Natural killer cell (primary cell): ENCODE measurements around the gene CAMK2N1. TPM values are rescaled to one million over a fixed set of nuclear protein-coding genes. Genes with fewer than 3 reads are reported as not detected.
A peak's percentile ranks its signal among the peaks of the same experiment; 100 is the strongest.

Experiments
- ATAC-seq, 3 donors: fragments of 150-1000 bp in 2 of 3; fragments of 200-7000 bp in 1 of 3; cut with Tn5 transposase; 1 replicate in 1 of 3; 2 replicates in 2 of 3; pipeline ENCODE4 v1.10.0; 2021; ENCODE audit warnings: mild to moderate bottlenecking in 2 of 3, moderate library complexity in 2 of 3
- DNase-seq, 2 donors: peaks; one replicate each; pipeline versions ENCODE4 v3.0.0 to v3.0.0-alpha.2; 2013 to 2021; ENCODE audit warnings: mixed read lengths in 1 of 2
- H3K27ac ChIP-seq: one replicate; pipeline ENCODE4 v1.5.1; 2013; ENCODE audit warnings: mild to moderate bottlenecking, low read length
- H3K27me3 ChIP-seq: one replicate; pipeline ENCODE4 v1.6.1; 2013; ENCODE audit warnings: low read length; ENCODE audit not compliant: control insufficient read depth, insufficient read depth
- H3K36me3 ChIP-seq: one replicate; pipeline ENCODE4 v1.6.1; 2013; ENCODE audit warnings: low read length; ENCODE audit not compliant: control insufficient read depth, insufficient read depth
- H3K4me1 ChIP-seq: one replicate; pipeline ENCODE4 v1.6.1; 2013; ENCODE audit warnings: low read length; ENCODE audit not compliant: control insufficient read depth, insufficient read depth
- H3K4me3 ChIP-seq: one replicate; pipeline ENCODE4 v1.5.1; 2013; ENCODE audit warnings: low read length
- H3K9me3 ChIP-seq: one replicate; pipeline ENCODE4 v1.6.1; 2013; ENCODE audit warnings: low read length; ENCODE audit not compliant: control insufficient read depth, insufficient read depth
- H3K27ac Mint-ChIP-seq, 2 donors: one replicate each; pipeline ENCODE4 v1.8.0; 2022; ENCODE audit warnings: mild to moderate bottlenecking in 2 of 2, mixed read lengths in 2 of 2, moderate library complexity in 1 of 2
- H3K27me3 Mint-ChIP-seq, 2 donors: one replicate each; pipeline ENCODE4 v1.8.0; 2022; ENCODE audit warnings: low read depth in 2 of 2, mixed read lengths in 2 of 2
- H3K36me3 Mint-ChIP-seq: one replicate; pipeline ENCODE4 v1.8.0; 2022; ENCODE audit warnings: mixed read lengths
- H3K4me1 Mint-ChIP-seq, 2 donors: one replicate each; pipeline ENCODE4 v1.8.0; 2022; ENCODE audit warnings: mixed read lengths in 2 of 2
- H3K4me3 Mint-ChIP-seq: one replicate; pipeline ENCODE4 v1.8.0; 2022; ENCODE audit warnings: mild to moderate bottlenecking, moderate library complexity, mixed read lengths
- H3K9me3 Mint-ChIP-seq, 2 donors: one replicate each; pipeline ENCODE4 v1.8.0; 2022; ENCODE audit warnings: mixed read lengths in 2 of 2
- WGBS: methylation state at CpG from one replicate; pipeline ENCODE4 v1.1.7; 2013; ENCODE audit warnings: missing lambda C conversion rate; ENCODE audit not compliant: insufficient coverage; 5-methylcytosine and 5-hydroxymethylcytosine counted together
- intact Hi-C: fragments of 100-400 bp; cut with micrococcal nuclease; formaldehyde crosslinking; loops from one replicate; pipeline ENCODE4 v1.14.2; 2022
- total RNA-seq, 4 donors: library from RNA; stranded (reverse); fragments of 120-200 nt in 1 of 4; gene quantifications; one replicate each; pipeline versions ENCODE4 v1.2.3 to v1.2.4, GENCODE V29; 2013 to 2022
- TF ChIP-seq, protein P1 (sequence below): fragments of 200-600 bp; IDR thresholded peaks from one replicate; pipeline ENCODE4 v1.8.0; 2022; ENCODE audit warnings: antibody characterized with exemption

CAMK2N1 gene
- total RNA-seq, 3 donors from 2014 or later (not counting 1 experiment from before 2014, with no cell fraction given): 1.6 to 2.6 (median 1.6) TPM

GRCh38 chr1:20493309-20493708 lies 7.3 kb upstream of the CAMK2N1 start:
- no peak overlapping the region for H3K4me3 Mint-ChIP-seq
- Histone ChIP-seq H3K9me3 (no peaks in the 10 kb centered on the region), H3K27me3 (no peaks in the 10 kb centered on the region), H3K36me3 (no peaks in the 10 kb centered on the region), H3K4me1 (peaks cover 8% of the 10 kb centered on the region), H3K4me3 (no peak overlapping the region), H3K27ac (no peak overlapping the region)
- intact Hi-C loops: loop anchor here (1.0 to 5.0 kb wide), 4 partner anchors 116 to 577 kb away; no protein-coding TSS in a partner anchor
- H3K27me3 Mint-ChIP-seq: peaks cover 17 to 18% of the 10 kb centered on the region in 2 donors
- peak overlapping the region in 1 of 2 donors; percentile 66 for H3K27ac Mint-ChIP-seq
- H3K4me1 Mint-ChIP-seq: peaks cover 5% of the 10 kb centered on the region in 2 donors
- H3K9me3 Mint-ChIP-seq: no peaks in the 10 kb centered on the region
- H3K36me3 Mint-ChIP-seq: no peaks in the 10 kb centered on the region
- ATAC-seq (no peak), DNase-seq (no peak)
- WGBS: 27% methylated on average over 5 of the region's 5 CpGs
- TF ChIP-seq, protein P1, sequence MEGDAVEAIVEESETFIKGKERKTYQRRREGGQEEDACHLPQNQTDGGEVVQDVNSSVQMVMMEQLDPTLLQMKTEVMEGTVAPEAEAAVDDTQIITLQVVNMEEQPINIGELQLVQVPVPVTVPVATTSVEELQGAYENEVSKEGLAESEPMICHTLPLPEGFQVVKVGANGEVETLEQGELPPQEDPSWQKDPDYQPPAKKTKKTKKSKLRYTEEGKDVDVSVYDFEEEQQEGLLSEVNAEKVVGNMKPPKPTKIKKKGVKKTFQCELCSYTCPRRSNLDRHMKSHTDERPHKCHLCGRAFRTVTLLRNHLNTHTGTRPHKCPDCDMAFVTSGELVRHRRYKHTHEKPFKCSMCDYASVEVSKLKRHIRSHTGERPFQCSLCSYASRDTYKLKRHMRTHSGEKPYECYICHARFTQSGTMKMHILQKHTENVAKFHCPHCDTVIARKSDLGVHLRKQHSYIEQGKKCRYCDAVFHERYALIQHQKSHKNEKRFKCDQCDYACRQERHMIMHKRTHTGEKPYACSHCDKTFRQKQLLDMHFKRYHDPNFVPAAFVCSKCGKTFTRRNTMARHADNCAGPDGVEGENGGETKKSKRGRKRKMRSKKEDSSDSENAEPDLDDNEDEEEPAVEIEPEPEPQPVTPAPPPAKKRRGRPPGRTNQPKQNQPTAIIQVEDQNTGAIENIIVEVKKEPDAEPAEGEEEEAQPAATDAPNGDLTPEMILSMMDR: no peak

- no peak overlapping the region for H3K4me3 Mint-ChIP-seq
- peak overlapping the region in 1 of 2 donors; percentile 66 for H3K27ac Mint-ChIP-seq
- peaks cover 5% of the 10 kb centered on the region in 2 donors for H3K4me1 Mint-ChIP-seq
These were observed 6.7 kb upstream of the CAMK2N1 start for GRCh38 chr1:20492751-20493150.

DNA sequence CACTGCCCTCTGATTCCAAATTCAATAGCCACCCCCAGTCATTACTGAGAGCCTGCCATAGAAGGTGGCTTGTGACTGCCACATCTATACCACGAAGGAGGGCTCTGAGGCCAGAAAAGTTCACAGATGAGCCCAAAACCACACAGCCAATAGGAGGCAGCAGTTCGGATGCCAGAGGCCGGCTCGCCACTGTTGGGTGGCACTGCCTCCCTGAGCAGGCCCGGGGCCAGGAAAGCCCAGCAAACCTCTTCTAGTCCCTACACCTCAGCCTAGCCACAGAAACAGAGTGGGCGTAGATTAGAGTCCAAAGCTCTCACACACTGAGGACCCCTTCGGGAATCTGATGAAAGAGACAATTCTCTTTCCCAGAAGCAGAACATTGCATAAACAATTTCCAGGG lies 5.9 kb upstream of the CAMK2N1 start:
- ATAC-seq: no peak
- H3K4me1 Mint-ChIP-seq: peaks cover 5% of the 10 kb centered on the region in 2 donors
- WGBS: 67% methylated on average over 7 of the region's 7 CpGs
- TF ChIP-seq, protein P1: no peak
- H3K4me3 ChIP-seq: no peak overlapping the region
- no peaks in the 10 kb centered on the region for H3K9me3 ChIP-seq
- H3K4me1 ChIP-seq: peaks cover 11% of the 10 kb centered on the region
- H3K36me3 ChIP-seq: no peaks in the 10 kb centered on the region
- no peak overlapping the region for H3K27ac Mint-ChIP-seq
- H3K27me3 Mint-ChIP-seq: peaks cover 29 to 31% of the 10 kb centered on the region in 2 donors
- no peak for DNase-seq
- H3K27me3 ChIP-seq: peaks cover 4% of the 10 kb centered on the region
- intact Hi-C loops: loop anchor here (2.0 to 5.0 kb wide), 2 partner anchors 130 to 575 kb away; no protein-coding TSS in a partner anchor
- H3K9me3 Mint-ChIP-seq: no peaks in the 10 kb centered on the region
- H3K4me3 Mint-ChIP-seq: no peak overlapping the region
- H3K27ac ChIP-seq: no peak overlapping the region
- H3K36me3 Mint-ChIP-seq: no peaks in the 10 kb centered on the region

More at GRCh38 chr1:20492751-20493150, 6.7 kb upstream of the CAMK2N1 start:
- Histone ChIP-seq H3K4me1 (peaks cover 8% of the 10 kb centered on the region), H3K27me3 (no peaks in the 10 kb centered on the region), H3K4me3 (no peak overlapping the region), H3K27ac (no peak overlapping the region), H3K36me3 (no peaks in the 10 kb centered on the region), H3K9me3 (no peaks in the 10 kb centered on the region)
- Mint-ChIP-seq H3K9me3 (no peaks in the 10 kb centered on the region), H3K27me3 (peaks cover 22 to 23% of the 10 kb centered on the region in 2 donors), H3K36me3 (no peaks in the 10 kb centered on the region)
- 68% methylated on average over 7 of the region's 7 CpGs for WGBS
- TF ChIP-seq, protein P1: no peak
- DNase-seq: no peak
- intact Hi-C loops: loop anchor here (1.0 to 5.0 kb wide), 4 partner anchors 115 to 576 kb away; no protein-coding TSS in a partner anchor
- ATAC-seq: no peak

- H3K27ac ChIP-seq: no peak overlapping the region
- no peak for DNase-seq
- 81% methylated on average over 6 of the region's 6 CpGs for WGBS
- TF ChIP-seq, protein P1: no peak
- ATAC-seq: no peak
- peaks cover 4% of the 10 kb centered on the region for H3K27me3 ChIP-seq
- Mint-ChIP-seq H3K27ac (no peak overlapping the region), H3K9me3 (no peaks in the 10 kb centered on the region), H3K4me1 (peaks cover 5% of the 10 kb centered on the region in 2 donors), H3K36me3 (no peaks in the 10 kb centered on the region), H3K4me3 (no peak overlapping the region), H3K27me3 (peaks cover 29 to 31% of the 10 kb centered on the region in 2 donors)
- intact Hi-C loops: loop anchor here (5.0 kb wide), 1 partner anchor 129 kb away; no protein-coding TSS in a partner anchor
- no peak overlapping the region for H3K4me3 ChIP-seq
- H3K4me1 ChIP-seq: peaks cover 17% of the 10 kb centered on the region
- no peaks in the 10 kb centered on the region for H3K9me3 ChIP-seq
- no peaks in the 10 kb centered on the region for H3K36me3 ChIP-seq
These were observed 5.2 kb upstream of the CAMK2N1 start for GRCh38 chr1:20491178-20491577.
